ENCODE results near the gene APOBEC3G. TPM values are rescaled to one million over a fixed set of nuclear protein-coding genes. Genes with fewer than 3 reads are reported as not detected.
A peak's percentile ranks its signal among the peaks of the same experiment; 100 is the strongest.

The APOBEC3G gene
- polyA plus RNA-seq, 4 donors: 1.3 to 8.0 (median 5.9) TPM

- no peak for DNase-seq
- no peak for FAIRE-seq
- no peak overlapping the region for H3K27ac ChIP-seq (ENCODE audit: low read depth in 1 of 3, low read length in 2 of 3)
- WGBS, 3 donors: 73 to 87% (median 79%) methylated on average over 9 of the region's 9 CpGs
- H3K36me3 ChIP-seq (ENCODE audit: control insufficient read depth in 3 of 3, insufficient read depth in 2 of 3, low read depth in 1 of 3, low read length in 3 of 3): no peaks in the 10 kb centered on the region
- peaks cover 0 to 27% (median 0%) of the 10 kb centered on the region in 3 donors for H3K27me3 ChIP-seq (ENCODE audit: control insufficient read depth in 3 of 3, insufficient read depth in 3 of 3, low read length in 3 of 3)
- H3K9me3 ChIP-seq (ENCODE audit: control insufficient read depth in 2 of 2, insufficient read depth in 1 of 2, low read depth in 1 of 2, low read length in 1 of 2): no peaks in the 10 kb centered on the region
- no peak overlapping the region for H3K4me3 ChIP-seq (ENCODE audit: low read depth in 1 of 3, low read length in 3 of 3)
- H3K4me1 ChIP-seq (ENCODE audit: control insufficient read depth in 3 of 3, insufficient read depth in 2 of 3, low read depth in 1 of 3, low read length in 2 of 3): peaks cover 0 to 5% (median 0%) of the 10 kb centered on the region in 3 donors
Observed at GRCh38 chr22:39115977-39116621, 39.0 kb downstream of the APOBEC3G start.

DNA sequence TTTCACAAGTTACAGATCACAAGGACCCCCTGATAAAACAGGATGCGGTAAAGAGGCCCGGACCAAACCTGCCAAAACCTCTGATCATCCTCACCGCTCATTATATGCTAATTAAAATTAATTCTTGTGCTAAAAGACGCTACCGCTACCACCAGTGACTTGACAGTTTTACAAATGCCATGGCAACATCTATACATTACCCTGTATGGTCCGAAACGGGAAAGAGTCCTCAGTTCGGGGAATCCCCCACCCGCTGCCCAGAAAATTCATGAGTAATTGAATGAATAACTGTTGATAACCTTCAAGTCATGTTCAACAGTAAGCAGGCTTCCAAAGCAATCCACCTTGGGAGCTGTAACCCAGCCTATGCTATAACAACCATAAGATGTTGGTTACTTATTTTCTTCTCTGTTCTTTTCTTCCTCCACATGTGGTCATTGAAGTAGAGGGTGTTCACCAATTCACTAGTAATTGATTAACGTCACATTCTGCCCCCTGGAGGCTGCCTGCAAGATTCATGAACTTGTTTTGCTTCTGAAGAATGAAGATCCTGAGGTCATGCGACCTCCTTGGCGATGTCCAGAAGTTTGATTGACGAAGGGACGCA is 40.6 kb downstream of the APOBEC3G start:
- peaks cover 0 to 5% (median 0%) of the 10 kb centered on the region in 3 donors for H3K4me1 ChIP-seq (ENCODE audit: control insufficient read depth in 3 of 3, insufficient read depth in 2 of 3, low read depth in 1 of 3, low read length in 2 of 3)
- peak overlapping the region in 1 of 3 donors; percentile 6 for H3K27ac ChIP-seq (ENCODE audit: low read depth in 1 of 3, low read length in 2 of 3)
- peaks cover 0 to 24% (median 0%) of the 10 kb centered on the region in 3 donors for H3K27me3 ChIP-seq (ENCODE audit: control insufficient read depth in 3 of 3, insufficient read depth in 3 of 3, low read length in 3 of 3)
- no peaks in the 10 kb centered on the region for H3K36me3 ChIP-seq (ENCODE audit: control insufficient read depth in 3 of 3, insufficient read depth in 2 of 3, low read depth in 1 of 3, low read length in 3 of 3)
- DNase-seq (peak; percentile 75 to 77), FAIRE-seq (no peak)
- H3K9me3 ChIP-seq (ENCODE audit: control insufficient read depth in 2 of 2, insufficient read depth in 1 of 2, low read depth in 1 of 2, low read length in 1 of 2): no peaks in the 10 kb centered on the region
- no peak overlapping the region for H3K4me3 ChIP-seq (ENCODE audit: low read depth in 1 of 3, low read length in 3 of 3)
- WGBS, 3 donors: 37 to 50% (median 39%) methylated on average over 14 of the region's 14 CpGs

DNA sequence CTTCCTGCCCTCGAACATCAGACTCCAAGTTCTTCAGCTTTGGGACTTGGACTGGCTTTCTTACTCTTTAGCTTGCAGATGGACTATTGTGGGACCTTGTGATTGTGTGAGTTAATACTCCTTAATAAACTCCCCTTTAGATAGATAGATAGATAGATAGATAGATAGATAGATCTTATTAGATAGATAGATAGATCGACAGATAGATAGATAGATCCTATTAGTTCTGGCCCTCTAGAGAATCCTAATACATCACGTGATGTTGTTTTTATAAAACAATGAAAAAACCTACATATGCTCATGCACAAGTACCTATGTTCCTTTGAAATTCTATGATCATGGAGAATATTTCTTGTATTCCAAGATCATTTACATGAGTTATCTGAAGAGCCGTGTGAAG is 43.9 kb downstream of the APOBEC3G start:
- Histone ChIP-seq H3K36me3 (ENCODE audit: control insufficient read depth in 3 of 3, insufficient read depth in 2 of 3, low read depth in 1 of 3, low read length in 3 of 3) (no peaks in the 10 kb centered on the region), H3K9me3 (ENCODE audit: control insufficient read depth in 2 of 2, insufficient read depth in 1 of 2, low read depth in 1 of 2, low read length in 1 of 2) (no peaks in the 10 kb centered on the region), H3K4me3 (ENCODE audit: low read depth in 1 of 3, low read length in 3 of 3) (no peak overlapping the region), H3K27me3 (ENCODE audit: control insufficient read depth in 3 of 3, insufficient read depth in 3 of 3, low read length in 3 of 3) (peaks cover 0 to 2% (median 0%) of the 10 kb centered on the region in 3 donors), H3K27ac (ENCODE audit: low read depth in 1 of 3, low read length in 2 of 3) (no peak overlapping the region), H3K4me1 (ENCODE audit: control insufficient read depth in 3 of 3, insufficient read depth in 2 of 3, low read depth in 1 of 3, low read length in 2 of 3) (peaks cover 0 to 5% (median 0%) of the 10 kb centered on the region in 3 donors)
- WGBS, 3 donors: 79 to 88% (median 79%) methylated on average over 4 of the region's 4 CpGs
- DNase-seq (no peak), FAIRE-seq (no peak)

- no peak for FAIRE-seq
- WGBS, 3 donors: 92 to 95% (median 94%) methylated on average over 17 of the region's 17 CpGs
- DNase-seq: no peak
Observed at GRCh38 chr22:39122772-39123470, 45.8 kb downstream of the APOBEC3G start.

GRCh38 chr22:39123751-39124581 is 46.9 kb downstream of the APOBEC3G start:
- Histone ChIP-seq H3K9me3 (ENCODE audit: control insufficient read depth in 2 of 2, insufficient read depth in 1 of 2, low read depth in 1 of 2, low read length in 1 of 2) (peaks cover 0 to 7% of the 10 kb centered on the region in 2 donors), H3K36me3 (ENCODE audit: control insufficient read depth in 3 of 3, insufficient read depth in 2 of 3, low read depth in 1 of 3, low read length in 3 of 3) (no peaks in the 10 kb centered on the region), H3K27me3 (ENCODE audit: control insufficient read depth in 3 of 3, insufficient read depth in 3 of 3, low read length in 3 of 3) (no peaks in the 10 kb centered on the region), H3K4me1 (ENCODE audit: control insufficient read depth in 3 of 3, insufficient read depth in 2 of 3, low read depth in 1 of 3, low read length in 2 of 3) (peaks cover 0 to 9% (median 4%) of the 10 kb centered on the region in 3 donors), H3K27ac (ENCODE audit: low read depth in 1 of 3, low read length in 2 of 3) (no peak overlapping the region), H3K4me3 (ENCODE audit: low read depth in 1 of 3, low read length in 3 of 3) (no peak overlapping the region)
- FAIRE-seq (no peak), DNase-seq (no peak)
- 36 to 53% (median 40%) methylated on average over 29 to 33 of the region's 33 CpGs for WGBS, 3 donors

More at GRCh38 chr22:39122772-39123470, 45.8 kb downstream of the APOBEC3G start:
- Histone ChIP-seq H3K4me3 (ENCODE audit: low read depth in 1 of 3, low read length in 3 of 3) (no peak overlapping the region), H3K27me3 (ENCODE audit: control insufficient read depth in 3 of 3, insufficient read depth in 3 of 3, low read length in 3 of 3) (no peaks in the 10 kb centered on the region), H3K4me1 (ENCODE audit: control insufficient read depth in 3 of 3, insufficient read depth in 2 of 3, low read depth in 1 of 3, low read length in 2 of 3) (no peaks in the 10 kb centered on the region), H3K36me3 (ENCODE audit: control insufficient read depth in 3 of 3, insufficient read depth in 2 of 3, low read depth in 1 of 3, low read length in 3 of 3) (no peaks in the 10 kb centered on the region), H3K27ac (ENCODE audit: low read depth in 1 of 3, low read length in 2 of 3) (no peak overlapping the region), H3K9me3 (ENCODE audit: control insufficient read depth in 2 of 2, insufficient read depth in 1 of 2, low read depth in 1 of 2, low read length in 1 of 2) (no peaks in the 10 kb centered on the region)

- FAIRE-seq (no peak), DNase-seq (no peak)
- 86 to 90% (median 89%) methylated on average over 5 of the region's 5 CpGs for WGBS, 3 donors
Observed at GRCh38 chr22:39125622-39126021, 48.5 kb downstream of the APOBEC3G start.

DNA sequence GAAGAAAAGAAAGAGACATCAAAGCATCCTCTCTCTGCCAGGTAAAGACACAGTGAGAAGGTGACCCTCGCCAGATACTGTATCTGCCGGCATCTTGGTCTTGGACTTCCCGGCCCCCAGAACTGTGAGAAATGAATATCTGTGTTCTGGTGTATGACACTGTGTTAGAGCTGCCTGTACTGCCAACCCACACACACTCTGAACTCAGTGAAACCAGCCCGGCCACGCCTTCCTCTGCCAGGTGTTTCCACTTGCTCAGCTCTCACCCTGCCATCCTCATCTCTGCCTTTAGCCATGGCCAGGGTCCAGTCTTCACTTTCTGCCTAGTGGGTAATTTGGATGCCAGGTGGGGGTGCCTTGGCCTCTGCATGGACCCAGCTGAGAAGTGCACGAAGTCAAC is 51.4 kb downstream of the APOBEC3G start:
- Histone ChIP-seq H3K27me3 (ENCODE audit: control insufficient read depth in 3 of 3, insufficient read depth in 3 of 3, low read length in 3 of 3) (no peaks in the 10 kb centered on the region), H3K27ac (ENCODE audit: low read depth in 1 of 3, low read length in 2 of 3) (peak overlapping the region; percentile 71 to 83 (median 79)), H3K36me3 (ENCODE audit: control insufficient read depth in 3 of 3, insufficient read depth in 2 of 3, low read depth in 1 of 3, low read length in 3 of 3) (peaks cover 0 to 28% (median 0%) of the 10 kb centered on the region in 3 donors), H3K4me1 (ENCODE audit: control insufficient read depth in 3 of 3, insufficient read depth in 2 of 3, low read depth in 1 of 3, low read length in 2 of 3) (peaks cover 0 to 25% (median 4%) of the 10 kb centered on the region in 3 donors), H3K4me3 (ENCODE audit: low read depth in 1 of 3, low read length in 3 of 3) (no peak overlapping the region), H3K9me3 (ENCODE audit: control insufficient read depth in 2 of 2, insufficient read depth in 1 of 2, low read depth in 1 of 2, low read length in 1 of 2) (peaks cover 0 to 7% of the 10 kb centered on the region in 2 donors)
- DNase-seq (peak in 1 of 2 donors; percentile 45), FAIRE-seq (no peak)
- 63 to 83% (median 67%) methylated on average over 6 of the region's 6 CpGs for WGBS, 3 donors

More at GRCh38 chr22:39125622-39126021, 48.5 kb downstream of the APOBEC3G start:
- Histone ChIP-seq H3K9me3 (ENCODE audit: control insufficient read depth in 2 of 2, insufficient read depth in 1 of 2, low read depth in 1 of 2, low read length in 1 of 2) (peaks cover 0 to 7% of the 10 kb centered on the region in 2 donors), H3K36me3 (ENCODE audit: control insufficient read depth in 3 of 3, insufficient read depth in 2 of 3, low read depth in 1 of 3, low read length in 3 of 3) (peaks cover 0 to 7% (median 0%) of the 10 kb centered on the region in 3 donors), H3K4me1 (ENCODE audit: control insufficient read depth in 3 of 3, insufficient read depth in 2 of 3, low read depth in 1 of 3, low read length in 2 of 3) (peaks cover 0 to 20% (median 4%) of the 10 kb centered on the region in 3 donors), H3K4me3 (ENCODE audit: low read depth in 1 of 3, low read length in 3 of 3) (no peak overlapping the region), H3K27me3 (ENCODE audit: control insufficient read depth in 3 of 3, insufficient read depth in 3 of 3, low read length in 3 of 3) (no peaks in the 10 kb centered on the region), H3K27ac (ENCODE audit: low read depth in 1 of 3, low read length in 2 of 3) (no peak overlapping the region)

DNA sequence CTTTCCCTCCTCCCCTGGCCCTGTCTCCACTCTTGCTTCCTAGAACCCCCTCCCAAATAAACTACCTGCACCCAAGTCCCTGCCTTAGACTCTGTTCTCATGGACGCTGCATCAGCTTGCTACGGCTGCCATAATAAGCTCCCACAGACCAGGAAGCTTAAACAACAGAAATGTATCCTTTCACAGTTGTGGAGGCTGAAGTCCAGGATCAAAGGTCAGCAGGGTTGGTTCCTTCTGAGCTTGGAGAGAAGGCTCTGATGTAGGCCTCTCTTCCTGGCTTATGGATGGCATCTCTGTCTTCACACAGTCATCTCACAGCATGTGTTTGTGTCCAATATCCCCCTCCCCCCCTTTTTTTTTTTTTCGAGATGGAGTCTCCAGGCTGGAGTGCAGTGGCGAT is 52.0 kb downstream of the APOBEC3G start:
- peak overlapping the region; percentile 71 to 83 (median 79) for H3K27ac ChIP-seq (ENCODE audit: low read depth in 1 of 3, low read length in 2 of 3)
- no peaks in the 10 kb centered on the region for H3K27me3 ChIP-seq (ENCODE audit: control insufficient read depth in 3 of 3, insufficient read depth in 3 of 3, low read length in 3 of 3)
- WGBS, 3 donors: 52 to 69% (median 56%) methylated on average over 4 of the region's 4 CpGs
- H3K4me3 ChIP-seq (ENCODE audit: low read depth in 1 of 3, low read length in 3 of 3): no peak overlapping the region
- FAIRE-seq (no peak), DNase-seq (peak; percentile 92 to 97)
- H3K36me3 ChIP-seq (ENCODE audit: control insufficient read depth in 3 of 3, insufficient read depth in 2 of 3, low read depth in 1 of 3, low read length in 3 of 3): peaks cover 0 to 33% (median 0%) of the 10 kb centered on the region in 3 donors
- peaks cover 0 to 25% (median 4%) of the 10 kb centered on the region in 3 donors for H3K4me1 ChIP-seq (ENCODE audit: control insufficient read depth in 3 of 3, insufficient read depth in 2 of 3, low read depth in 1 of 3, low read length in 2 of 3)
- H3K9me3 ChIP-seq (ENCODE audit: control insufficient read depth in 2 of 2, insufficient read depth in 1 of 2, low read depth in 1 of 2, low read length in 1 of 2): peaks cover 0 to 7% of the 10 kb centered on the region in 2 donors
